Peyer's patch (tissue), 4 donors: ENCODE measurements around the gene SHISA5.

Experiments used
- CTCF ChIP-seq, 6 experiments: fragments of 450-650 bp in 4 of 6; fragments of 200-600 bp in 2 of 6; sonication (generic) in 1 of 6; IDR thresholded peaks; one replicate each; pipeline ENCODE4 v1.5.1; 2017 to 2019; ENCODE audit warnings: antibody characterized with exemption in 6 of 6, mild to moderate bottlenecking in 3 of 6, moderate library complexity in 1 of 6
- POLR2A ChIP-seq, 2 donors: fragments of 450-650 bp; IDR thresholded peaks; one replicate each; pipeline ENCODE4 v1.5.1; 2017; ENCODE audit warnings: antibody characterized with exemption in 2 of 2, mild to moderate bottlenecking in 2 of 2, moderate library complexity in 2 of 2

GRCh38 chr3:48532271-48532976 is 28.4 kb upstream of the SHISA5 start:
- TF ChIP-seq POLR2A (IDR thresholded peaks at IDR 0.05) = no peak
- TF ChIP-seq CTCF (IDR thresholded peaks at IDR 0.05) = no peak
